Tibial nerve (tissue), 3 donors: Measurements from ENCODE around the gene WHAMM.

Source experiments
- CTCF ChIP-seq, 5 experiments: fragments of 200-600 bp in 3 of 5; fragments of 450-650 bp in 2 of 5; sonication (generic) in 3 of 5; IDR thresholded peaks; one replicate each; pipeline ENCODE4 v1.5.1; 2016 to 2019; ENCODE audit warnings: antibody characterized with exemption in 5 of 5, mild to moderate bottlenecking in 3 of 5, moderate library complexity in 2 of 5
- POLR2A ChIP-seq, 2 donors: fragments of 450-650 bp; IDR thresholded peaks; one replicate each; pipeline ENCODE4 v1.6.1; 2017; ENCODE audit warnings: antibody characterized with exemption in 2 of 2, mild to moderate bottlenecking in 2 of 2, moderate library complexity in 2 of 2

GRCh38 chr15:82788496-82788895 lies 20.9 kb upstream of the WHAMM start:
- TF ChIP-seq CTCF (IDR thresholded peaks at IDR 0.05): no peak
- TF ChIP-seq POLR2A (IDR thresholded peaks at IDR 0.05): no peak
